Ramos (cell line): ENCODE data around the gene CAPRIN1.
"Not testable (repeated sequence)": the region's sequence is repeated elsewhere in the genome, so short reads cannot be mapped to it uniquely, and the experiment has no call there.

Source experiments
- in situ Hi-C: fragments of 300-500 bp; cut with MboI; formaldehyde crosslinking; loops from one replicate; pipeline ENCODE4 v1.14.3; 2022; ENCODE audit warnings: low sequenced_read_pairs; ENCODE audit not compliant: unreplicated experiment

The CAPRIN1 gene

DNA sequence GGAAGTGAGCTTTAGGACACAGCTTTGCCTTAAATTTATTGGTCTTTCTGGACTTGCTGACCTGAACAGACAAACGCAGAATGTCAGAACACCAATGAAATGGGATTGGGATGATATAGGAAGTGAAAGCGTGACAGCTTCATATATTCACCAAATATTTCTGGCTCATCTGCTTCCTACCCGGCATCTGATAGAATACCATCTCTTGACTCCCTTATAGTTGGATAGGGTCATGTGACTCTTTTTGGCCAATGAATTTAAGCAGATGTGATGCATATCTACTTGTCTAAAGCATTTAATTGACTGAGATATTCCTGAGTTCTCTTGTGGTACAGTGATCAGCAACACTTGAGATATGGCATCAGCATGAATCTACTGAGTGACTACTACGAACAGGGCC lies 2.5 kb upstream of the CAPRIN1 start:
- in situ Hi-C loops = no loop called here

DNA sequence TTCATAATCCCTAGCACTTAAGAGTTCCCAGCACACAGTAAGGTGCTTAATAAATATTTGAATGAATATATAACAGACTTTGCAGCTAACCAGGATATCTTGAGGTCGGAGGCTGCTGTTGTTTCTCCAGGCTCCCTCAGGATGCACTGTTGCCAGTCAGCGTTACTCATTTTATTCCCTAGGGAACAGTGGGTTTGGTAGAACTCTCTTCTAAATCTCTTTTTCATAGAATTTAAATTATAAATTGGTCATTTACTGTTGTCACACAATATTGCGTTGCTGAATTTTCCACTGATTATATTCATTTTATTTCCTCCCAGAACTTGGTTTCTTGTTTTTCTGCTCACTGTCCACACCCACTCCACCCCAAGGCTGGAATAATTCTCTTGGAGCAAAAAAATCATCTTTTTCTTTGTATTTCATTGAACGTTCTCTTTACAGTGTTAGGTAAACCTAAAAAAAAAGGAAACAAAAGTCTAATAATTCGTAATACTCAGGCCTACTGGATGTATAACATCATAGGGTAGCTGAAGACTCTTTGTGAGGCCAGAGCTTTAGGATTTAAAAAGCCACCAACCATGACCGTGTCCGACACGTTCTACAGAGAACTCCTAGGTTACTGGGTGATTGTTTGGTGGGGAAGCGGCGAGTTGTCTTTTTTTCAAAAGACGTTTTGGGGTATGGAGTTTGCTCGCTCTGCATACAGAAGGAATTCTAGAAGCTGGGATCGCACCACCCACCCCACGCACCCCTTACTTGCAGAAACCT lies 766 bp upstream of the CAPRIN1 start:
- in situ Hi-C loops = no loop called here

DNA sequence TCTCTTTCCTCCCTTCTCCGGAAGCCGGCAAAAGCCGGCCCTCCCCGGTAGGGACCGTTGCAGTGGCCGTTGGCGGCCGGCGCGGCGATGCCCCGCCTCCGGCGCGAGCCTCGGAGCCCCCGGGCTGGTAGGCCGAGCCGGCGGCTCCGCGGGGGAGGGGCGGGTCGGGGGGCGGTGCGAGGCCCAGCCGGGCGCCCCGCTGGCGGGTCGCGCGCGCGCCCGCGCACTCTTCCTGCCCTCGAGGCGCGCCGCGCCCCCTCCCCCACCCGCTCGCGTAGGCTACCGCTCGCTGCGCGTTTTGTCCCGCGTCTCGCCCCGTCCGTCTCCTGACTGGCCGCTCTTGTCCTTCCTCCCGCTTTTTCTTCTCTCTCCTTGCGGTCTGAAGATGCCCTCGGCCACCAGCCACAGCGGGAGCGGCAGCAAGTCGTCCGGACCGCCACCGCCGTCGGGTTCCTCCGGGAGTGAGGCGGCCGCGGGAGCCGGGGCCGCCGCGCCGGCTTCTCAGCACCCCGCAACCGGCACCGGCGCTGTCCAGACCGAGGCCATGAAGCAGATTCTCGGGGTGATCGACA lies 591 bp downstream of the CAPRIN1 start:
- in situ Hi-C loops = no loop called here

DNA sequence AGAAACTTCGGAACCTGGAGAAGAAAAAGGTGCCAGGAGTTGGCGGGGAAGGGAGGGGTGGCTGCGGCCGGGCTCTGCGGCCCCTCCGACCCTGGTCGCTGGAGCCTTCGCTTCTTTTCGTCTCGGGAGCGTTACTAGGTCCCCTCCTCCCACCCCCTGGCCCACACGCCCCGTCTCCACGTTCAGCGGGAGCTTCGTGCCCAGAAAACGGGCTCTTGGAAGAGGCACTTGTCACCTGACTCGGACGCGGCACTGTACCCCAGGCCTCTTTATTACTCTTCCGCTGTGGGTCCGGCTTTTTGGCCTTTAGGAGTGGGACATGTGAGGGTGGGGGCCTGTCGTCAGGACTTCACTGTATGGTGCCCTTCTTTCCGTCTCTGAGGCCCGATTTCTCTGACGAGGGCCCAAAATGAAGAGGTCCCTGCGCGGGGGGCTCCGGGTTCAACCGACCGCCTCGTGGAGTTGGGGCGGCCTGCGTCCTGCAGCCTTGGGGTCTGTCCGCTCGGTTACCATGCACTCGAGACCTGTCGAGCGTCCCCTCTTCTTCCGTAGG lies 1.2 kb downstream of the CAPRIN1 start:
- in situ Hi-C loops = no loop called here

DNA sequence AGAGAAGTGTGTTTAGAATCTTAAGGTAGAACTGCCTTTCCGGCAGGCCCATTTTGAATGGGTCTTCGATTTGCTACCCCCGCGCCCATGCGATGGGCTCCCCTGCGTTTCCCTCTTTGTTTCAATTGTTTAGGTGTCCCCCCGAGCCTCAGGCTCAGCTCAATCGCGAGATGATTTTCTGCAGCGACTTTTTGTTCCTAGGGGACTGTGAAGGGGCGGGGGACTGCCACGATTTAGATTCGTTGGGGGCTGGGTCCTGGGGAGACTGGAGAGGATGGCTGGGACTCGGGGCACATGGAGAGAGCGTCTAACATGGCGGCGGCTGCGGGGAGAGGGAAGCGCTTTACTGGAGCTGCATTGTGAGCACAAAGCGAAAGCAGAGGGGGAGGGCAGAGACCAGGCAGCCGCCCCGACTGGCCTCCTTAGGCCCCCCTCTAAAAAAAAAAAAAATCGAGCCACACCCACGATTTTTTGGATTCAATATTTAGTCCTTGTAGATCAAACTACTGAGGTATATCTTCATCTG lies 1.7 kb downstream of the CAPRIN1 start:
- in situ Hi-C loops = no loop called here

DNA sequence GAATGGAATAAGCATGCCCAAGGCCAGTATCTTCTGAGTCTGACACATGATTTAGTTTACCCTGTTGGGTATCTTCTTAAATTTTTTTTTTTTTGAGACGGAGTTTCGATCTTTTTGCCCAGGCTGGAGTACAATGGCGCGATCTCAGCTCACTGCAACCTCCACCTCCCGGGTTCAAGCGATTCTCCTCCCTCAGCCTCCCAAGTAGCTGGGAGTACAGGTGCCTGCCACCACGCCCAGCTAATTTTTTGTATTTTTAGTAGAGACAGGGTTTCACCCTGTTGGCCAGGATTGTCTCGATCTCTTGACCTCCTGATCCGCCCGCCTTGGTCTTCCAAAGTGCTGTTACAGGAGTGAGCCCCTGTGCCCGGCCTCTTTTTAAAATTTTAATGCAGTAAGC lies 2.8 kb downstream of the CAPRIN1 start:
- in situ Hi-C loops = not testable (repeated sequence)

DNA sequence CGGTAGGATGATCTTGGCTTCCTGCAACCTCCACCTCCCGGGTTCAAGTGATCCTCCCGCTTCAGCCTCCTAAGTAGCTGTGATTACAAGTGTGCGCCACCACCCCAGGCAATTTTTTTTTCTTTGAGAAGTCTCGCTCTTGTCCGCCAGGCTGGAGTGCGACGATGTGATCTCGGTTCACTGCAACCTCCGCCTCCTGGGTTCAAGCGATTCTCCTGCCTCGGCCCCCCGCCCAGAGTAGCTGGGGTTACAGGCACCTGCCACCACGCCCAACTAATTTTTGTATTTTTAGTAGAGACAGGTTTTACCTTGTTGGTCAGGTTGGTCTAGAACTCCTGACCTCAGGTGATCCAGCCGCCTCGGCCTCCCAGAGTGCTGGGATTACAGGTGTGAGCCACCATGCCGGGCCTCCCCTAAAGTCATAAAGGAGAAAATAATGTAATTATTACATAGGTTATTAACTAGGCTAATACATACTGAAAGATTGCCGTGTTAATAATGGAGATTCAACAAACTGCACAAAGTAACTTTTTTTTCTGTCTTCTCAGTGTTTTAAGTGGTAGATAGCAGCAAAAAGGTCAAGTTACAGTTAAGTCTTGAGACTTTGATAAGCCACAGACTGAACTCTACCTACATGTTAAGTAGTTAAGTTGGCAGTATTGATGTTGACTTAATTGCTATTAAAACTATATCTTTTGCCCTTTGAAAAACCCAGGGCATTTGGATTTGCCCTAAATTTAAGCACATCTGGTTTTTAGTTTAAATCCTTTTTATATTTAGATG lies 3.9 kb downstream of the CAPRIN1 start:
- in situ Hi-C loops = no loop called here

DNA sequence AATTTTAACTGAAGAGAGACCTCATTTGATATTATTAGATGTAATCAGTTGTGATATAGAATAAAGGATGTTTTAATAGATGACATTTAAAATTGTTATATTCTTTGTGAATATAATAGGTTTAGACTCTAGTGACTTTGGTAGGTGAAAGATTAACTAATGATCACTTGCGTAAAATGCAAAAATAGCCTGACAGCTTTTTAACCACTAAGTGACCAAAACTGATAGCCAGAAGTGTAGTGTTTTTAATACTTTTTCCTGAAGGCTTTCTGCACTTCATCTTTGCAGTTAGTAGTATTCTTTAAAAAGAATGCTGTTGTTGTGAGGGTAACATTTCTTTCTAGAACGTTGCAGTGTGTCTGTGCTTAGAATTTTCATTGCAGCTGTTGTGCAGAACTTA lies 5.1 kb downstream of the CAPRIN1 start:
- in situ Hi-C loops = no loop called here

DNA sequence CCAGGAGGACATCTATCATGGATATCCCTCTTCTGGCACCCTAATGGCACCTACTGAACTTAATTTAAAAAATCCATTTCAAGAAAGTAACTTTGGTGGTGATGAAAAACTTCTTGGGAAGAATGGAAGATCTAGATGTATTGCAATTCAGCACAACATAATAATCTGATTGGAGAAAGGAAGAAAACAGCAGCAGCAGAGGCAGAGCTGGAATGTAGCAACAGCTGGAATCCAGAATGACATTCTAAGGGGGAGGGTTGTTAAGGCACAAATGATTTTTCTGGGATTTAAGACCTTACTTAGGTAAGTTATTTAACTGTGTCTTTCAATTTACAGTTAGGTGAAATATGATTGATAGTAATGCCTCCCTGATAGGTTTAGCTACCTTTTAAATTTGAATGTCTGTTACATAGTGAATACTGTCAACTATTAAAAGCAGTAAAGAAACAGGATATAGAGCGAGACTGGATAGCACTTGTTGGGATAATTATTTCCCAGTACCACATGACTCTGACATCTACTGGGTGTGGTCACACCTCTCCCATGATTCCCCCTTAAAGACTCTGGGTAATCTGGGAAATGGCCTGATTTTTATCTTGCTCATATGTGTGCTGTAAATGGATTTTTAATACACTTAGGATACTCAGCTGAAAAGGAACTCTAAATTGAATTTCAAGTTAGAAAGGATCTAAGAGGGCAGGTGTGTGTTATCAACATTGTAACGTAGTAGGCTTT lies 11.7 kb downstream of the CAPRIN1 start:
- in situ Hi-C loops = no loop called here

DNA sequence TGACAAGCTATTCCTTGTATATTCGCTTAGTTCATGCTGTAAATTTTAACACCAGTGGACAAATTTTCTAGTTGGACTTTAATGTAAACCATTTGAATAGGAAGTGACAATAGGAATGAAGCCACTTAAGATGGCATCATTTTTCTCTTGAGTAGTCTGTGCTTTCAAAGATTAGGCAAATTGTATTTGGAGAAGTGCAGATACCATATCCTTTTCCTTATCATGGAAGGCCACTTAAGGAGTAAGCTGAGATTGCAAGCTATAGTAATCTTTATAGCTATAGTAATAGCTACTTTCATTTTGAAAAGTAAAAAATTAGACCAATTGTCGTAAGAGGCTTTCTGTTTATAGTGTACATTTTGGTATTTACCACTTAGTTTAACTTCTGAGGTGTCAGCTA lies 12.8 kb downstream of the CAPRIN1 start:
- in situ Hi-C loops = no loop called here

DNA sequence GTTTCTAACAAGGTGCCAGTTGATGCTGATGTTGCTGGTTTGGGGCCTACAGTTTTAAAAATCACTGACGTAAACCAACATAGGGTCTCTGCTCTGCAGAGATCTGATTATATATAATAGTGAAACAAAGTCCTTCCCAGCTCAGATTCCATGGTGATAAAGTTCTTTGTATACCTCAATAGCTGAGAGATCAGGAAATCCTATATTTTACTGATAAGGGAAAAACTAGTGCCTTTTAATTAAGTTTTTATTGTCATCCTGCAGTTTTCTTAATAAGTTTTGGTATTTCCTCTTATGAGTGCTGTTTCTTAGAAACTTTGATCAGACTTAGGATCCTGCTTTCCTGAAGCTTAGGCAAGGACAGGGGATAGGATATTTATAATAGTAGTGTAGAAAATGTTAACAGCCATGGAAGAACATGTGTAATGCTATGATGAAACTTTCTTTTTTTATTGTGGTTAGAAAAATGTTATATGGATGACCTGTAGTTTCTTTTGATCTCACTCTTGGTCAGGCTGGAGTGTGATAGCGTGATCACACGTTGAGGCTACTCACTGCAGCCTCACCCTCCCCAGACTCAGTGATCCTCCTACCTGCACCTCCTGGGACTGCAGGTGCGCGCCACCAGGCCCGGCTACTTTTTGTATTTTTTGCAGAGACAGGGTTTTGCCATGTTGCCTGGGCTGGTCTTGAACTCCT lies 14.1 kb downstream of the CAPRIN1 start:
- in situ Hi-C loops = no loop called here

DNA sequence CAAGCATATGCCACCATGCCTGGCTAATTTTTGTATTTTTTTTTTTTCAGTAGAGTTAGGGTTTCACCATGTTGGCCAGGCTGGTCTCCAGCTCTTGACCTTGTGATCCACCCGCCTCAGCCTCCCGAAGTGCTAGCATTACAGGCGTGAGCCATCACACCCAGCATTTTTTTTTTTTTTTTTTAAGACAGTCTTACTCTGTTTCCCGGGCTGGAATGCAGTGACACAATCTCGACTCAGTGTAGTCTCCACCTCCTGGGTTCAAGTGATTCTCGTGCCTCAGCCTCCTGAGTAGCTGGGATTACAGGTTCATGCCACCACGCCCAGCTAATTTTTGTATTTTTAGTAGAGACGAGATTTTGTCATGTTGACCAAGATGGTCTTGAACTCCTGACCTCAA lies 15.2 kb downstream of the CAPRIN1 start:
- in situ Hi-C loops = not testable (repeated sequence)

DNA sequence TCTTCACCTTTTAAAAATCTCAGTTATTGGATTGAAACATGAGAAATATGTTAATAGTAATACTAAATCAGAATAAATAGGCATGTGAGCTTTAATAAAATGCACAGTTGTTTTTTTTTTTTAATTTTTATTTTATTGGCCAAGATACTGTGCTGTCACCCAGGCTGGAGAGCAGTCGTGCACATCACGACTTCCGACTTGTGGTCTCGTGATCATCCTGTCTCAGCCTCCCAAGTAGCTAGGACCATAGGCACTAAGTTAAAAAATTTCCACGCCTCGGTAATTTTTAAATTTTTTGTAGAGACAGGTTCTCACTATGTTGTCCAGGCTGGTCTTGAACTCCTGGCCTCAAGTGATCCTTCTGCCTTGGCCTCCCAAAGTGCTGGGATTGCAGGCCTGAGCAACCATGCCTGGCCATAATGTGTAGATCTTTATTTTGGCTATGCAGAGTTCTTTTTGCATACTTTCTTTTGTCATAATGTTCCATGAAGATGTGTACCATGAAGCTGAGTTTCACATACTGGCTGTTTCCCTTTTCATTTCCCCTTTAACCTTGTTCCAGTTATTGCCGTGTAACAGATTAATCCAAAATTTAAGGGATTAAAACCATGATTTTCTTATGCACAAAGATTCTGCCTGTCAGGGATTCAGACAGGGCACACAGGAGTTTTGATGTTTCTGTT lies 16.0 kb downstream of the CAPRIN1 start:
- in situ Hi-C loops = no loop called here

DNA sequence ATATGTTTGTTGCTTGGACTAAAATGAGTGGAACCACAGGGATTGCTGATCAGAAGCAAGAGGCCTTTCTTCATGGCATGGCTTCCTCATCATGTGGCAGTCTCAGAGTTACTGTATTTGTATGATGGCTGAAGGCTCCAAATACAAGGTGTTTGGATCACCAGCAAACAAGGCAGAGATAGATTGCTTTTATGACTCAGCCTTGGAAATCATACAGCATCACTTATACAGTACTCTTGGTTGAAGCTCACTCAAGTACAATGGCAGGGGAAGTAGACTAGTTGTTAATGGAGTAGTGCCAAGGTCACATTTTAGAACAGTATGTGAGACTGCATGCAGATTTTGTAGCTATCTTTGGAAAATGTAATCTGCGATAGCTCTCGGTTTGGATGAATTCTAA lies 16.6 kb downstream of the CAPRIN1 start:
- in situ Hi-C loops = no loop called here

DNA sequence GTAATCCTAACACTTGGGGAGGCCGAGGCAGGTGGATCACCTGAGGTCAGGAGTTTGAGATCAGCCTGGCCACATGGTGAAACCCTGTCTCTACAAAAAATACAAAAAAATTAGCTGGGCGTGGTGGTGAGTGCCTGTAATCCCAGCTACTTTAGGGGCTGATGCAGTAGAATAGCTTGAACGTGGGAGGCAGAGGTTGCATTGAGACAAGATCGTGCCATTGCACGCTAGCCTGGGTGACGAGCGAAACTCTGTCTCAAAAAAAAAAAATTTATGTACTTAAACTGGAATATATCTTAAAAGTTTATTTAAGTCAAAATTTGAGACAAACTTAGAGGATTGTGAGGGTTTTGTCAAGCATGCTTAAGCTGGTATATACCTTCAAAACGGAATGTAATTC lies 19.8 kb downstream of the CAPRIN1 start:
- in situ Hi-C loops = not testable (repeated sequence)

DNA sequence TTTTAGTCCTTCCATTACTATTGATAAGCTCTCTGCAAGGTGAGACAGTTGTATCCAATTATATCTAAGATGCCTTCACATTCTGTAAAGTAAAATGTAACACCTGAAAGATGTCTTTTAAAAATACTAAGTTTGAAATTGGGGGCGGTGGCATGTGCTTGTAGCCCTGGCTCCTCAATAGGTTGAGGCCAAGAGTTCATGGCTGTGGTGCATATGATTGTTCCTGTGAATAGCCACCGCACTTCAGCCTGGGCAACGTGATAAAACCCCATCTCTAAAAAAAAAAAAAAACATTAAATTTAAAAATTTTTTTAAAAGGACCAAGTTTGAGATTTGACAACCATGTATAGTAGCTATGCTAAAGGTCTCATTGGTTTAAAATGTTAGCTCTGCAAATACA lies 20.5 kb downstream of the CAPRIN1 start:
- in situ Hi-C loops = no loop called here

DNA sequence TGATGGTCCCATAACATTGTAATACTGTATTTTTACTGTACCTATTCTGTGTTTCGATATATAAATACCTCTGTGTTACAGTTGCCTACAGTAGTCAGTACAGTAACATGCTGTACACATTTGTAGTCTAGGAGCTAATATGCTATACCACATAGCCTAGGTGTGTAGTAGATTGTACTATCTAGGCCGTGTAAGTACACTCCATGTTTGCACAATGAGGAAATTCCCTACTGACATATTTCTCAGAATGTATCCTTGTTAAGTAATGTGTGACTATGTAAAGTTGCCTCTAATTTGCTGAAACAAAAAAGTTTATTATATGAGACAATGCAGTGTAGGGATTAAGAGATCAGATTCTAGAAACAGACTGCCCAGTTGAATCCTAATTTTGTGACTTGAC lies 21.3 kb downstream of the CAPRIN1 start:
- in situ Hi-C loops = no loop called here

DNA sequence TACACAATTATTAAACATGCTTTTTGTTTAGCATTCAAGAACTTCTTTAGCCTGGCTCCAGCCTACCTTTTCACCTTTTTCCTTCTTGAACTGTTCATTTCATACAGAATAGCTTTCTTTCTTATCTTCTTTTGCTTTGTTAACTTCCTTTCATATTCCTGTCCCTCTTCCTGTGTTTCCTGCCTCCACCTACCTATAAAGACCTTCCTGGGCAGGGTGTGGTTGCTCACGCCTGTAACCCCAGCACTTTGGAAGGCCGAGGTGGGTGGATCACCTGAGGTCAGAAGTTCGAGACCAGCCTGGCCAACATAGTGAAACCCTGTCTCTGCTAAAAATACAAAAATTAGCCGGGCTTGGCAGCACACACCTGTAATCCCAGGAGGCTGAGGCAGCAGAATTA lies 22.9 kb downstream of the CAPRIN1 start:
- in situ Hi-C loops = no loop called here

DNA sequence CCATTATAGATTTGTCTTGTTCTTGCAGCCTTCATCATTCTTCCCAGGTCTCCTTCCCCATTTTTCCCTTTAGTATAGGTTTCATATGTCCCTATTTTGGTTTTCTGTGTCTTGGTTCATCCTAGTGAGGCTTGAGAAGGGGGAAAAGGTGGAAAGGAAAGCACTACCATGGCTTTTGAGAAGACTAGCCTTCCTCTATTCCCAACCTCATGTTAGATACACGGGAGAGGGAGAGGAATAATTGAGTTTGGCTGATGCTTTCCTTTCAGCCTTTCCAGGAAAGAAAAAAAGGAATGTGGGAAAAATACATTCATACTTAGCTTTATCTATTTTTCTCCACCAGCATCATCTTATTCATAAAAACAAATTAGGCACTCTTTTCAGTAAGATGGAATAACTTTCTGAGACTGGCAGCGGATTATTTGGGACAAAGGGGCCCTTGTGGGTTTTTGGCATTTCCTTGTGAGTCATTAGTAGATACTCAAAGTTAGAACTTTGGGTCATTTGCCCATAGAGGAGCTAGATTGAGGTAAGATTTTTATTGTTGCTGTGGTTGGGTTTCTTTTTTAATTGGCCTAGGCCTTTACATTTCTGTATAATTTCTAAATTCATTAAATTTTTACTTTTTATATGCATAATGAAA lies 23.8 kb downstream of the CAPRIN1 start:
- in situ Hi-C loops = no loop called here
